SK-N-SH (cell line): ENCODE measurements around the gene CEP85. TPM values are rescaled to one million over a fixed set of nuclear protein-coding genes. Genes with fewer than 3 reads are reported as not detected.
"Not testable (repeated sequence)": the region's sequence is repeated elsewhere in the genome, so short reads cannot be mapped to it uniquely, and the experiment has no call there.

Source experiments
- CTCF ChIA-PET: fragments of 300-600, 350-600 bp; formaldehyde crosslinking; extraction: SDS; loops from one replicate; lab custom pipeline; 2021; lab: Yijun Ruan, JAX
- POLR2A ChIA-PET: fragments of 350-600 bp; sonication (Branson Sonifier 250); formaldehyde crosslinking; extraction: SDS; loops from one replicate; lab custom pipeline; 2020; ENCODE audit warnings: antibody characterized with exemption, inconsistent platforms; lab: Yijun Ruan, JAX
- DNase-seq: peaks from one replicate; pipeline ENCODE4 v3.0.0; 2012
- H2AFZ ChIP-seq: fragments of 200-600 bp; sonication (generic); 2 replicates; pipeline ENCODE4 v1.8.1; 2016; ENCODE audit warnings: antibody characterized with exemption, mild to moderate bottlenecking, low read depth
- H3F3A ChIP-seq: fragments of 200-600 bp; sonication (generic); replicated peaks from 2 replicates; pipeline ENCODE3; 2016; ENCODE audit warnings: antibody characterized with exemption, mild to moderate bottlenecking; ENCODE audit not compliant: insufficient read depth
- H3K27ac ChIP-seq, 2 experiments: fragments of 200-500 bp in 1 of 2; fragments of 200-600 bp in 1 of 2; sonication (Bioruptor generic) in 1 of 2; sonication (generic), shearing (Covaris generic) in 1 of 2; 2 replicates each; pipeline versions ENCODE4 v1.5.1 to v1.6.1; 2014 to 2016; ENCODE audit warnings: low read depth in 2 of 2, inconsistent platforms in 1 of 2, low read length in 1 of 2, mild to moderate bottlenecking in 1 of 2, mixed read lengths in 1 of 2
- H3K27me3 ChIP-seq: fragments of 200-600 bp; sonication (generic), shearing (Covaris generic); 2 replicates; pipeline ENCODE4 v1.6.1; 2016; ENCODE audit warnings: mixed run types; ENCODE audit not compliant: insufficient read depth
- H3K36me3 ChIP-seq, 2 experiments: fragments of 200-500 bp in 1 of 2; fragments of 200-600 bp in 1 of 2; sonication (Bioruptor generic) in 1 of 2; sonication (generic) in 1 of 2; replicated peaks in 1 of 2; 2 replicates each; pipeline versions ENCODE3 to v1.5.1; 2014 to 2016; ENCODE audit warnings: low read length in 1 of 2, mild to moderate bottlenecking in 1 of 2; ENCODE audit not compliant: insufficient read depth in 2 of 2, control insufficient read depth in 1 of 2
- H3K4me1 ChIP-seq, 2 experiments: fragments of 200-500 bp in 1 of 2; fragments of 200-600 bp in 1 of 2; sonication (Bioruptor generic) in 1 of 2; sonication (generic), shearing (Covaris generic) in 1 of 2; 2 replicates each; pipeline versions ENCODE4 v1.5.1 to v1.6.1; 2014 to 2016; ENCODE audit warnings: low read depth in 1 of 2, low read length in 1 of 2, mixed run types in 1 of 2; ENCODE audit not compliant: insufficient read depth in 2 of 2, control insufficient read depth in 1 of 2
- H3K4me2 ChIP-seq: fragments of 200-600 bp; sonication (generic), shearing (Covaris generic); 2 replicates; pipeline ENCODE4 v1.6.1; 2017; ENCODE audit warnings: mixed run types
- H3K4me3 ChIP-seq, 2 experiments: fragments of 200-500 bp in 1 of 2; fragments of 200-600 bp in 1 of 2; sonication (Bioruptor generic) in 1 of 2; sonication (generic), shearing (Covaris generic) in 1 of 2; 2 replicates each; pipeline versions ENCODE4 v1.5.1 to v1.8.1; 2014 to 2016; ENCODE audit warnings: low read depth in 2 of 2, inconsistent platforms in 1 of 2, low read length in 1 of 2, mild to moderate bottlenecking in 1 of 2, mixed read lengths in 1 of 2, moderate library complexity in 1 of 2
- H3K79me2 ChIP-seq: fragments of 200-600 bp; sonication (generic); 2 replicates; pipeline ENCODE4 v1.8.1; 2017; ENCODE audit warnings: mild to moderate bottlenecking; ENCODE audit not compliant: insufficient read depth
- H3K9ac ChIP-seq: fragments of 200-600 bp; sonication (generic); 2 replicates; pipeline ENCODE4 v1.6.1; 2017; ENCODE audit warnings: mixed run types
- H3K9me2 ChIP-seq: fragments of 200-600 bp; sonication (generic); 2 replicates; pipeline ENCODE4 v1.6.1; 2017; ENCODE audit warnings: mixed run types
- H3K9me3 ChIP-seq: fragments of 200-600 bp; sonication (generic); 2 replicates; pipeline ENCODE4 v1.6.1; 2017; ENCODE audit warnings: mixed run types, mild to moderate bottlenecking, moderate library complexity
- H4K20me1 ChIP-seq: fragments of 200-600 bp; sonication (generic); 2 replicates; pipeline ENCODE4 v1.6.1; 2017; ENCODE audit warnings: mild to moderate bottlenecking, mixed run types; ENCODE audit not compliant: insufficient read depth
- CTCF ChIP-seq: fragments of 200-600 bp; sonication (generic); IDR thresholded peaks from 2 replicates; pipeline ENCODE4 v1.6.1; 2017; ENCODE audit warnings: antibody characterized with exemption, mild to moderate bottlenecking, moderate library complexity
- GABPA ChIP-seq: IDR thresholded peaks from 2 replicates; pipeline ENCODE4 v1.4.0; 2012; ENCODE audit warnings: low read depth, mild to moderate bottlenecking
- NFIC ChIP-seq: IDR thresholded peaks from 2 replicates; pipeline ENCODE4 v1.4.0; 2012; ENCODE audit warnings: borderline replicate concordance
- WGBS: methylation state at CpG from one replicate; pipeline ENCODE4 v1.1.6; 2017; ENCODE audit warnings: low lambda C conversion rate; 5-methylcytosine and 5-hydroxymethylcytosine counted together
- polyA plus RNA-seq, 3 experiments: library from polyadenylated mRNA; depleted of rRNA; stranded (reverse); fragments of >200 nt; gene quantifications; 2 replicates each; pipeline ENCODE4 v1.2.3, GENCODE V29; 2012
- TF ChIP-seq, protein P1 (sequence below): IDR thresholded peaks from 2 replicates; pipeline ENCODE4 v1.4.0; 2012; ENCODE audit warnings: low read depth, borderline replicate concordance

The CEP85 gene
- polyA plus RNA-seq, 1 of the 3 experiments (the other 2 are of a cell fraction), result 12.1 TPM

- WGBS, result 73% methylated on average over 2 of the region's 2 CpGs
- H3K36me3 ChIP-seq, H3K4me2 ChIP-seq, H3K9me3 ChIP-seq, H2AFZ ChIP-seq, H3K27me3 ChIP-seq, POLR2A ChIA-PET, H3K9me2 ChIP-seq, H4K20me1 ChIP-seq, DNase-seq, H3F3A ChIP-seq, H3K4me1 ChIP-seq, H3K27ac ChIP-seq, H3K9ac ChIP-seq, H3K4me3 ChIP-seq: not testable (repeated sequence)
- H3K79me2 ChIP-seq, result peaks cover 14% of the 10 kb centered on the region
- CTCF ChIA-PET, result interaction anchor here (1.2 to 3.5 kb wide), 4 partner anchors 18 to 126 kb away, joined by 3 to 12 read pairs (median 6); partner anchors contain the start of genes C1orf232 and ZNF593
These were observed 3.3 kb upstream of the CEP85 start for GRCh38 chr1:26230682-26231081.

DNA sequence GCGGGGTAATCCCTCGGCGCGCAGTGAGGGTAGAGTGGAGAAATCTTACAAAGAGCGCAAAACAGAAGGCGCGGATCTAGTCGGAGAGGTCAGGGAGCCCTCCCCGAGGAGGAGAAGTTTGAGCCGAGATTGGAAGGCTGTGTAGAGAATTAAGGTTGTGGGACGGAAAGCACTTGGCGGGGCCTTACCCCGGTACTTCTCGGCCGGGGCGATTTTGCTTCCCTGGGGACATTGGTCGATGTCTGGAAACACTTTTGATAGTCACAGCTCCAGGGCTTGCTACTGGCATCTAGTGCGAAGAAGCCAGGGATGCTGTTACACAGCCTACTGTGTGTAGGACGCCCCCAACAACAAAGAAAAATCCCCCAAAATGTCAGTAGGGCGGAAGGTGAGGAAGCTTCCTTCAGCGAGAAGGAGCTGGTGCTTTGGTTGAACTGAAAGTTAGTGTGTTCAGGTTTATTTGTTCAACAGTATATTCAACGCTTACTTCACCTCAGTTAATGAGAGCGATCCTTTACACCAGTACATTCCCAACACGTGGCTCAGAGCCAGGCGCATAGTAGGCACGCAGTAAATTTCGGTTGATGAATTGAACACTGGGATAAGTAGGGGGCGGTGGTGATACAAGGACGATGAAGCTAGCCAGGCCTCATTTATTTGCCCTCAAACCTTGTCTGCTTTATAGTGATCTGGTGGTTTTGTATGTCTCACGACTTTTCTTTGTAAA, 807 bp downstream of the CEP85 start:
- TF ChIP-seq GABPA (no peak), CTCF (peak; percentile 15), NFIC (0 out of 2 replicates have a peak, but pooled peaks have one; percentile 13)
- TF ChIP-seq, protein P1, sequence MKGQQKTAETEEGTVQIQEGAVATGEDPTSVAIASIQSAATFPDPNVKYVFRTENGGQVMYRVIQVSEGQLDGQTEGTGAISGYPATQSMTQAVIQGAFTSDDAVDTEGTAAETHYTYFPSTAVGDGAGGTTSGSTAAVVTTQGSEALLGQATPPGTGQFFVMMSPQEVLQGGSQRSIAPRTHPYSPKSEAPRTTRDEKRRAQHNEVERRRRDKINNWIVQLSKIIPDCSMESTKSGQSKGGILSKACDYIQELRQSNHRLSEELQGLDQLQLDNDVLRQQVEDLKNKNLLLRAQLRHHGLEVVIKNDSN, result no peak
- no peaks in the 10 kb centered on the region for H3K27me3 ChIP-seq
- no peaks in the 10 kb centered on the region for H3K36me3 ChIP-seq
- H3K27ac ChIP-seq, result peak overlapping the region; percentile 72 to 86
- peaks cover 6% of the 10 kb centered on the region for H3F3A ChIP-seq
- CTCF ChIA-PET, result interaction anchor here (0.7 to 3.3 kb wide), 44 partner anchors 8 to 334 kb away, joined by 3 to 28 read pairs (median 4); partner anchors contain the start of genes C1orf232, CNKSR1, SH3BGRL3 and ZNF593
- peak overlapping the region; percentile 98 for H2AFZ ChIP-seq
- peak overlapping the region; percentile 86 to 99 for H3K4me3 ChIP-seq
- peak; percentile 40 for DNase-seq
- POLR2A ChIA-PET, result interaction anchor here (0.6 kb wide), 1 partner anchor 74 kb away, joined by 3 read pairs; no protein-coding TSS in a partner anchor
- peaks cover 55% of the 10 kb centered on the region for H3K79me2 ChIP-seq
- peak overlapping the region; percentile 84 for H3K9ac ChIP-seq
- no peaks in the 10 kb centered on the region for H4K20me1 ChIP-seq
- WGBS, result 8% methylated on average over 29 of the region's 30 CpGs
- no peaks in the 10 kb centered on the region for H3K9me2 ChIP-seq
- H3K9me3 ChIP-seq, result no peaks in the 10 kb centered on the region
- peak overlapping the region; percentile 92 for H3K4me2 ChIP-seq
- H3K4me1 ChIP-seq, result peaks cover 6 to 17% of the 10 kb centered on the region in 2 experiments; a peak in 2 of 4 replicates
